ENCODE data around the gene AFG1L.

The AFG1L gene

DNA sequence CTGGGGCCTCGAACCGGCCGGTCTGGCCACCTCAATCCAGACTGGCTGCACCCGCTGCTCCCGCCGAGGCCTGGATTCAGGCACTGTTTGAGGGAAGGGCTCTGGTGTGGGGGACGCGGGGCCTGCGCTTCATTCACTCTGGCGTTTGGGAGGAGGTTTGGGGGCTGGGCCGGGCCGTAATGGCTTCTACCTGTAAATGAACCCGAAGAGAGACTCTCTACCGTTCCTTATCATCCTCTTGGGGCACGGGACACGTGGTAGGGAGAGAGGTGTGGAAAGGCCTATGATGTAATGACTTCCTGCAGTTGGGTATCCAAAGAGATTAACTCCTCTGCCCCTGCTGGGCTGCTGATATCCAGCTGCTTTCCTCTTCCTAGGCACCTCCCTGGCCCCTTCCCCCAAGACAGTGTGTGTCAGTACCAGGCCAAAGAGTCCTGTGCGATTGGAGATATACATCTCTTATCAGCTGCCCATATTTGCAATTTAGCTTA lies 267.7 kb downstream of the AFG1L start:
- no peak overlapping the region for H3K9ac ChIP-seq (ENCODE audit: low read length)

DNA sequence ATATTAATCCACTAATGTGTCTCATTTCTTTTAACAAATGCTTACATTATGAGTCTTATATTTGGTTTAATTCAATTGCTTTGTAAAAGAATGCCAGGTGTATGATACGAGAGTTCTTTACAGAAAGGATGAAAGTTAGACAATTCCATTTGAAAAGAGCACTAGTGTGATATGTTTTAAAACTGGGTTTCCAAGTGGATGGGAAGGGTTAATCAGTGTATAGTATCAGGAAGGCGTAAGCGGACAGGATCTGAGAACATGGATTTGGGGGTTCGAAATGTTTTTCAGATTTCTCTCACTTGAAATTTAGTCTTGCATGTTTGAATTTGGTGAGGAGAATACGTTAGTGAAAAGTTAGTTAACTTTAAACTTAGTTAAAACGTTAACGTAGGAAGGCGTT lies 268.4 kb downstream of the AFG1L start:
- TF ChIP-seq, protein P1, sequence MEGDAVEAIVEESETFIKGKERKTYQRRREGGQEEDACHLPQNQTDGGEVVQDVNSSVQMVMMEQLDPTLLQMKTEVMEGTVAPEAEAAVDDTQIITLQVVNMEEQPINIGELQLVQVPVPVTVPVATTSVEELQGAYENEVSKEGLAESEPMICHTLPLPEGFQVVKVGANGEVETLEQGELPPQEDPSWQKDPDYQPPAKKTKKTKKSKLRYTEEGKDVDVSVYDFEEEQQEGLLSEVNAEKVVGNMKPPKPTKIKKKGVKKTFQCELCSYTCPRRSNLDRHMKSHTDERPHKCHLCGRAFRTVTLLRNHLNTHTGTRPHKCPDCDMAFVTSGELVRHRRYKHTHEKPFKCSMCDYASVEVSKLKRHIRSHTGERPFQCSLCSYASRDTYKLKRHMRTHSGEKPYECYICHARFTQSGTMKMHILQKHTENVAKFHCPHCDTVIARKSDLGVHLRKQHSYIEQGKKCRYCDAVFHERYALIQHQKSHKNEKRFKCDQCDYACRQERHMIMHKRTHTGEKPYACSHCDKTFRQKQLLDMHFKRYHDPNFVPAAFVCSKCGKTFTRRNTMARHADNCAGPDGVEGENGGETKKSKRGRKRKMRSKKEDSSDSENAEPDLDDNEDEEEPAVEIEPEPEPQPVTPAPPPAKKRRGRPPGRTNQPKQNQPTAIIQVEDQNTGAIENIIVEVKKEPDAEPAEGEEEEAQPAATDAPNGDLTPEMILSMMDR (IDR thresholded peaks at IDR 0.05; ENCODE audit: low read depth, low read length): no peak
- no peak for TF ChIP-seq EZH2phosphoT487 (IDR thresholded peaks at IDR 0.05; ENCODE audit: low read depth)
- Histone ChIP-seq H3K27ac (ENCODE audit: low read length) (no peak overlapping the region), H3K36me3 (replicated peaks; ENCODE audit: low read depth, low read length) (no peaks in the 10 kb centered on the region), H3K4me1 (ENCODE audit: low read length) (peaks cover 29% of the 10 kb centered on the region), H3K9me3 (ENCODE audit: insufficient read depth, low read length) (no peaks in the 10 kb centered on the region), H3K4me3 (ENCODE audit: low read length) (no peak overlapping the region), H3K4me2 (ENCODE audit: low read length) (no peak overlapping the region), H2AFZ (ENCODE audit: low read depth, low read length) (no peak overlapping the region), H4K20me1 (ENCODE audit: insufficient read depth, low read length) (peaks cover 49% of the 10 kb centered on the region), H3K79me2 (ENCODE audit: low read length) (no peaks in the 10 kb centered on the region), H3K9ac (ENCODE audit: low read length) (no peak overlapping the region), H3K27me3 (ENCODE audit: low read depth, low read length) (peaks cover 32% of the 10 kb centered on the region)

More for the DNA sequence above, 267.7 kb downstream of the AFG1L start:
- Histone ChIP-seq H3K9me3 (ENCODE audit: insufficient read depth, low read length) (no peaks in the 10 kb centered on the region), H3K27me3 (ENCODE audit: low read depth, low read length) (peaks cover 31% of the 10 kb centered on the region), H3K36me3 (replicated peaks; ENCODE audit: low read depth, low read length) (no peaks in the 10 kb centered on the region), H2AFZ (ENCODE audit: low read depth, low read length) (no peak overlapping the region), H3K27ac (ENCODE audit: low read length) (no peak overlapping the region), H3K4me1 (ENCODE audit: low read length) (peaks cover 29% of the 10 kb centered on the region), H4K20me1 (ENCODE audit: insufficient read depth, low read length) (peaks cover 46% of the 10 kb centered on the region), H3K4me3 (ENCODE audit: low read length) (no peak overlapping the region), H3K79me2 (ENCODE audit: low read length) (no peaks in the 10 kb centered on the region), H3K4me2 (ENCODE audit: low read length) (no peak overlapping the region)
- no peak for TF ChIP-seq EZH2phosphoT487 (IDR thresholded peaks at IDR 0.05; ENCODE audit: low read depth)
- TF ChIP-seq, protein P1 (IDR thresholded peaks at IDR 0.05; ENCODE audit: low read depth, low read length): no peak

- peaks cover 39% of the 10 kb centered on the region for H3K27me3 ChIP-seq (ENCODE audit: low read depth, low read length)
- H2AFZ ChIP-seq (ENCODE audit: low read depth, low read length): no peak overlapping the region
- TF ChIP-seq EZH2phosphoT487 (IDR thresholded peaks at IDR 0.05; ENCODE audit: low read depth): no peak
- TF ChIP-seq, protein P1 (IDR thresholded peaks at IDR 0.05; ENCODE audit: low read depth, low read length): no peak
- H3K4me1 ChIP-seq (ENCODE audit: low read length): peaks cover 29% of the 10 kb centered on the region
- no peaks in the 10 kb centered on the region for H3K9me3 ChIP-seq (ENCODE audit: insufficient read depth, low read length)
- no peak overlapping the region for H3K9ac ChIP-seq (ENCODE audit: low read length)
- H3K4me3 ChIP-seq (ENCODE audit: low read length): no peak overlapping the region
- peaks cover 56% of the 10 kb centered on the region for H4K20me1 ChIP-seq (ENCODE audit: insufficient read depth, low read length)
- H3K36me3 ChIP-seq (replicated peaks; ENCODE audit: low read depth, low read length): no peaks in the 10 kb centered on the region
- no peak overlapping the region for H3K27ac ChIP-seq (ENCODE audit: low read length)
- peak overlapping the region; percentile 71 for H3K4me2 ChIP-seq (ENCODE audit: low read length)
- no peaks in the 10 kb centered on the region for H3K79me2 ChIP-seq (ENCODE audit: low read length)
Observed at GRCh38 chr6:108564178-108564577, 269.3 kb downstream of the AFG1L start.

GRCh38 chr6:108565091-108565766 lies 270.4 kb downstream of the AFG1L start:
- no peak overlapping the region for H3K9ac ChIP-seq (ENCODE audit: low read length)
- H3K79me2 ChIP-seq (ENCODE audit: low read length): no peaks in the 10 kb centered on the region
- no peaks in the 10 kb centered on the region for H3K9me3 ChIP-seq (ENCODE audit: insufficient read depth, low read length)
- H3K36me3 ChIP-seq (replicated peaks; ENCODE audit: low read depth, low read length): no peaks in the 10 kb centered on the region
- peak overlapping the region; percentile 37; the same call in 1 of the 2 replicates for H3K4me3 ChIP-seq (ENCODE audit: low read length)
- peaks cover 29% of the 10 kb centered on the region for H3K4me1 ChIP-seq (ENCODE audit: low read length)
- peak overlapping the region; percentile 71 for H3K4me2 ChIP-seq (ENCODE audit: low read length)
- H2AFZ ChIP-seq (ENCODE audit: low read depth, low read length): no peak overlapping the region
- peaks cover 62% of the 10 kb centered on the region for H4K20me1 ChIP-seq (ENCODE audit: insufficient read depth, low read length)
- TF ChIP-seq, protein P1 (IDR thresholded peaks at IDR 0.05; ENCODE audit: low read depth, low read length): no peak
- TF ChIP-seq EZH2phosphoT487 (IDR thresholded peaks at IDR 0.05; ENCODE audit: low read depth): 0 out of 2 replicates have a peak, but pooled peaks have one; percentile 14
- H3K27me3 ChIP-seq (ENCODE audit: low read depth, low read length): peaks cover 42% of the 10 kb centered on the region
- H3K27ac ChIP-seq (ENCODE audit: low read length): peak overlapping the region; percentile 19; the same call in 1 of the 2 replicates

Measured in OCI-LY3 (cell line).